Activated T-cell treated with anti-CD3 and anti-CD28 coated beads for 4 hours (primary cell): ENCODE measurements around the gene GNAS-AS1.
A peak's percentile ranks its signal among the peaks of the same experiment; 100 is the strongest.

ENCODE experiments used
- DNase-seq: peaks from one replicate; pipeline ENCODE4 v3.0.0-alpha.2; 2020

The GNAS-AS1 gene

DNA sequence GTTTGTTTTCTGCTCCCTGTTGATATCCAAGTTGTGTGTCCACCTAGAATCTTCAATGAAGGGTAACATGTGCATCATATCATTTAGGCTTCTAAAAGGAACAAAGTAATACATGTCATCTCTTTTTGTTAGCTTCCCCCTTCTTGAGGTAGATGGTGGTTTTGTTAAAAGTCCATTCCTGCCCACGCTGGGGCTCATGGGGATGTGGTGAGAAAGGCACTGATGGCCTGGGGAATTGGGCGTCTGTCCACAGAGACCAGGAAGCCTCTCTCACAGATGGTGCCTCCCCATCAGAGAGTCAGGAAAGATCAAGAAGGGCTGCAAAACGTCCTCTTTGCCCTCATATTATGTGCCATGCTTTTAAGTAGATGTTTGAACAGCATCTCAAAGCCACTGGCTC is 34.3 kb upstream of the GNAS-AS1 start:
- no peak for DNase-seq

DNA sequence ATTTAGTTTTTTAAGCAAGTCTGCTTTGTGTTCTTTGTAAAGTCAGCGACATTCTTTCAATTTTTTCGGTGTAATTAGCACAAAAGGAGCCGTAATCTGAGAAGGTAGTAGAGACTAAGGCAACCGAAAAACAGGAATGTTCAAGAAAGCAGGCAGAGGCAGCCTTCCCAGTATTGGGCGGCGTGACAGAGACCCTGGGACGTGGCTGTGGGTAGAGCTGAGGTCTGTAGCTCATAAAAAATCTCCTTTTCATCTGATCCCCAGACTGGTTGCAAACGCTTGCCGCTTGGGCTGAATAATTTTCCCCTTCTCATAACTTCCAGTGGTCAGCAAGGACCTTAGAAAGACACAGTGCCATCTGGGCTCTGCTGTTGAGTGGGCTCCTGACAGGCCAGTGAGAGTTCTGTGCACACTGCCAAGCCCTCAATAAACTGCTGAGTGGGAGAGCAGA is 32.6 kb upstream of the GNAS-AS1 start:
- DNase-seq, result no peak

DNA sequence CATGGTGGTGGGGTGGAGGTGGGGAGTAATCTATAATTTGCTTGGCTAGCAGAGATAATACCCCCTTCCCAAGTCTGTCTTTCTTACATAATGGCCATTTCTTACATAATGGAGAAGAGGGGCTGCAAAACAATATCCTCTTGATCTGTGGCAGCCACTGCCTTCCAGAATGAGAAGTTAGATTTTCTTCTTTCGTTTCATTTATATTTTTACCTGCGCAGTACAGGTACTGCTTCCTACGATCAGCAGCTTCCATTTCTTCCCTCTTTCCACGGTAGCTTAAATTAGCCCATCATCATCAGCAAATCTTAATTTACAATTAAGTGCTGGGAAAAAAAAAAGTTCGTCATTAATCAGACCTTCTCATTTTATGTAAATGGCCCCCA is 32.0 kb upstream of the GNAS-AS1 start:
- no peak for DNase-seq

DNA sequence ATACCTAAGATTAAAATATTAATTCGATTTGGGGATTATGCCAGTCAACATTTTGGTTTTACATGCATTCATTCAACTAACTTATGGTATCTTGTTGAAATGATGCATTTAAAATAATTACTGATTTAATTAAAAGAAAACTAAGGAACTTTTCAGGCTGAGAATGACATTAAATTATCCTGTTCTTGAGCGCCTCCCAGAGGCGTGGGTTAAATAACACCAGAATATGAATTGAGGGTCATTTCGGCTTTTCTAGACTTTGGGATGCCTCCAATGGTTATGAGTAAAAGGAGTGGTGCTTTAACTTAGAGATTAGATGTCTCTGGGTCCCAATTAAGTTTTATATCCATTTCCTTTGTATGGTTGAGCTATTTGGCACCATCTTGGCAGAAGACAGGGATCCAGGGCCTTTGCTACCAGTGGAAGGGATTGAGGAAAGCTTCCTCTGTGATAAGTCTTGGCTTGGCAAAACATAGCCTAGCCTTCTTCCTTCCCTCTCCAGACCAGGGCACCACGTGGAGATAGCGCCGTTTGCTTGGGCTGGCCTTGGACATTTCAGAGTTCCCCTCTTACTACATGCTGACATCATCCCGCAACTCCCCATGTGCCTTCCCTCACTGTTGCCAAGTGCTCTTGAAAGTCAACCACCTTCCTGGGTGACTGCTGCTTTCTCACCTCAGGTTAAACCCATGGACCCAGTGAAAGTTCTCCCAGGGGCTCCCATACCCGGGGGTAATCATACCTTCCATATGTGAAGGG is 30.5 kb upstream of the GNAS-AS1 start:
- DNase-seq, result no peak

DNA sequence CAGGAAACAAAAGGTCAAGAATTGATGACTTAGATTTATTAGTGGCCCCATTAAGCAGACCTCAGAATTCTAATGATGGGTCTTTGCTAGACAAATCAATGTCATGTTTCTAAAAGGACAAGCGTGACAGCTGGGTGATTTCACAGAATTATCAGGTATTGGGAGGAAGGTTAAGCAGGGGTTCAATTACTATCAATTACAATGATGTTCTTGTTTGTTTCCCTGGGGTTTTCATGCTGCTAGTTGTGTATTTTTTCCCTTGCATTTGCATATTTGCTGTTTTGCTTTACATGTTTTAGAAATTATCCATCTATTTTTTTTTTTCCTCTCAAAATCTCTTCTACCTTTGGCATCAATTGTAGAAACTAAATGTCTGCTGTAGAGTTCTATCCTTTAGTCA is 29.7 kb upstream of the GNAS-AS1 start:
- no peak for DNase-seq

DNA sequence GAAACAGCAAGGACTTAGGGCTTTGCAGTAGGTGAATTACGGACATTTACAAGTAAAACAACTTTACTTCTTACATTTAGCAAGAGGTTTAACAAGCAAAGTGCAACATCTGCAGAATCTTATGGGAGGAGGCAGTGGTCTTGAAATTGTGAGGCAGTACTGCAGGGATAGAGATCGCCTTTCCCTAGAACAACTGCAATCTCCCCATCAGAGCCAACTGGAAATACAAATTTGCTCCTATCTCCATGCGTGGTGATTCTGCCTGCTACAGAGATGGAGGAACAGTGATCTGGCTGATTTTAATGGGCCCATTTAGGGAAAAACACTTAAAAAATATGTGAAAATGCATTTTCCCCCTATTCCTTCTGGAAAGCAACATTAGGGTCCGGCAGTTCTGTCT is 27.7 kb upstream of the GNAS-AS1 start:
- no peak for DNase-seq

DNA sequence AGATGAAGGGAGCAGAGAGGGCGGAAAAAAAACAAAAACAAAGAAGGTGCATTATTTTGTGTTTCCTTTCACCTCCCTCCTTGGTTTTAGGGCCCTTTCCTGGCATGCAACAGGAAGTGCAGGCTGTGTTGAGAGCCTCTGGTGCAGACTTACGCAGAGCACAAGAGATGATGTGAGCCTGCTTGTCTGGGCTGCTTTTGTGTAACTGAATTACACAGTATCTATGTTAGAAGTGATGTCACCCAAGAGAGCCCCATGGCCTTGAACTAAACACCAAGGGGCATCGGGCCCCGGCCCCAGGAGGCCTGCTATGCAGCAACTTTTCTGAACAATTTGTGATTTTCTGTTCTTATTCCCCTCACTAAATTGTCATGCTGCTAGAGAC is 27.3 kb upstream of the GNAS-AS1 start:
- DNase-seq, result no peak

DNA sequence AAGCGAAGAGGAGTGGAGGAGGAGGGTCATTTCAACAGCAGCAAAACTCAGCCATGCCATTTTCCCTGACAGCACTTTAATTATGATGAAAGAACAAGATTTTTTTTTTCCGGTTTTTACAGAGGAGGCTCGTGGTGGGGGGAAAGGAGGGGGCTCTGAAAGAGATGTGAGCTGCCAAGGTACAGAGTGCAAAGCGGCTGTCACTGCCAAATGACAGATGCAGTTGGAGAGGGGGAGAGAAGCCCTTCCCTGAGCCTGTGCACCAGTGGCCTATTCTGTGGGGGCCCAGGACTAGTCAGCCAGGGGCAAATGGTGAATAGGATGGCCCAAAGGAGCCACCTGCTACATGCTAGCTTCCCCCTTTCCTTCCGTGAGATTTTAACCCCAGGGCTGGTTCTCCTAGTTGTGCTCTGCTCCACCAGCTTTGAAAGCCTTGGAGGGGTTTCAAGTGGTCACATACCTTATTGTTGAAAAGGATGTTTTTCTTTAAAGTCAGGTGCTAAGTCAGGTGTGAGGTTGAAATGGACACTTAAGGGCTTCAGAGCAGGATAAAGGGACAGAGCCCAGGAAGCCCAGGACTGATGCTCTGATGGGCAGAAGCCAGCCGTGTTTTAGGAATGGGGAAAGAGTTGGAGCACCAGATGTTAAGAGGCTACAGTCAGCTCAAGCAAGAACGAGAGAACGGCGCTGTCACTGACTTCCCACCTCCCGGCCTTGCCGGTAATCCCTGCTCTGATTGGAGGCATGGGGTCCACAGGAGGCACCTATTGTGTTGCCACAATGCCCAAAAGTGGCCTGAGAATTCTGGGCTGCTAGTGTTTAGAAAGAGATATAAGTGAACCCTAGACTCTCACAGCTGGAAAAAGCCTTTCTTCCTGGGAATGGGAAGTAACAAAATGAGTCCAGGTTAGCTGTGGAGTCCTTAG is 26.6 kb upstream of the GNAS-AS1 start:
- no peak for DNase-seq

DNA sequence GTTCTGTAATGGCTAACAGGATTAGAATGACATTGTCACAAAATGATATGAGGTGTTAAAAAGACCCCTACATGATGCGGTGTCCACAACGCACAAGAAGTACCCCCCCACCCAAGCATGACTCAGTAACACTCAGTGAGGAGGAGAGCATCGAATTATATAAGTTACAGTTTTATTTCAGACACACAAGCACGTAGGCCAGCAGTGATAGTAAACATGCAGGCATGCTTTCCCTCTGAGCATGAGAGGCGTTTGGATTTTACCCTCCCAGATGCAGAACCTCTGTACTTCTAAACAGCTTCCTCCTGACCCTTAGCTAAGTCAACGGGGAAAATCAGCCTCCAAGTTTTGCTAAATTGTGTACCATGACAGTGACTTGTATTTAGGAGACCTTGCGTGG is 25.7 kb upstream of the GNAS-AS1 start:
- DNase-seq, result no peak

DNA sequence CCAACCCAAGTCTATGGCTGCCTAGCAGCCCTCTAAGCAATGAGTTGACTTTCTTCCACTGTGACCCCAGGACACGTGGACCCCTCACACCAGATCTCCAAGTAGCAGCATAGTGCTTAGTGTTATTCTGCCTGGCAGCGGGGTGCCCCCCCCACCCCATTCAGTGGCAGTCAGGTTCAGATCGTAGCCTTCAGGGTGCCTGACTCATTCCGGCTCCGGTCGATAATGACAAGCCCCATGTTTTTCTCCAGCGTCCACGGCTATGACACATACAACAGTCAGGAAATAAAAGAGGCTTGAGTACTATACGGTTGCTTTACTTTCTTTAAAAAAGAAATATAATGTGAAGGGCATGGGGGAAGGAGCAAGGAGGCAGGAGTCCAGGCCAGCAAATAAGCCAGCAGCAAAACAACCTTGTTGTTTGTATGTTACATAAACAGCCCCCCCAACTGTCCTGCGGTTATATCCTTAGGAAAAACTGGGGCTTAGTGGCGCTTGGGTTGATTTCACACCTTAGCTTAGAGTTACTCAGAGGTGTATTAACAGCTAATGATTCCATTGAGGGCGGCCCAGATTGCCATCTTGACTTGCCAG is 24.9 kb upstream of the GNAS-AS1 start:
- no peak for DNase-seq

DNA sequence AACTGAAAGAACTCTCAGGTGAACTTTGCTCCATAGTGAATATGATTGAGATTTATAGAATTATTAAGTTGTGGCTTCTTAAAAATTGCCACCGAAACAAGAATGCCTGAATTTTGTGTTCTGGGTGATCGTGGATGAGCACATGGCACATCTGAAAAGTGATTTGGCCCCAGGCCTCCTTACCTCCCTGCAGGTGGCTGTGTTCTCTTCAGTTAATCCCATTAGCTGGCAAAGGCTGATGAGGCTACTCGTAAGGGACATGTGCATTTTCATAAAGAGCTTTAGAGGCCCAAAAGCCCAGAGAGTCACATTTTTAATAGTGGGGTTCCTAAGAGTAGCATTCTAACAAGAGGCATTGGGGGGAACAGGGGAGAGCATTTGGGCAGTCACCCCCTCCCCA is 24.4 kb upstream of the GNAS-AS1 start:
- DNase-seq, result no peak

DNA sequence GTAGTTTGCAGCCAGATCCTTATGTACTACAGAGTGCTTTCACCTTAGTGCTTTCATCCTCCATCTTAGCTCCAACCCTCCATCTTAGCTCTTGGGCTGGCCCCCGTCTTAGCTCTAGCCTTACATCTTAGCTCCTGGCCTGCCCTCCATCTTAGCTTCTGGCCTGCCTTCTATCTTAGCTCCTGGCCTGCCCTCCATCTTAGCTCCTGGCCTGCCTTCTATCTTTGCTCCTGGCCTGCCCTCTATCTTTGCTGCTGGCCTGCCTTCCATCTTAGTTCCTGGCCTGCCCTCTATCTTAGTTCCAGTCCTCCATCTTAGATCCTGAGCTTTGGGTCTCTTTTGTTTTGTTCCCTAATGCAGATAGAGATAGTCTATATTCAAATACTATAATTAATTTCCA is 23.8 kb upstream of the GNAS-AS1 start:
- no peak for DNase-seq

DNA sequence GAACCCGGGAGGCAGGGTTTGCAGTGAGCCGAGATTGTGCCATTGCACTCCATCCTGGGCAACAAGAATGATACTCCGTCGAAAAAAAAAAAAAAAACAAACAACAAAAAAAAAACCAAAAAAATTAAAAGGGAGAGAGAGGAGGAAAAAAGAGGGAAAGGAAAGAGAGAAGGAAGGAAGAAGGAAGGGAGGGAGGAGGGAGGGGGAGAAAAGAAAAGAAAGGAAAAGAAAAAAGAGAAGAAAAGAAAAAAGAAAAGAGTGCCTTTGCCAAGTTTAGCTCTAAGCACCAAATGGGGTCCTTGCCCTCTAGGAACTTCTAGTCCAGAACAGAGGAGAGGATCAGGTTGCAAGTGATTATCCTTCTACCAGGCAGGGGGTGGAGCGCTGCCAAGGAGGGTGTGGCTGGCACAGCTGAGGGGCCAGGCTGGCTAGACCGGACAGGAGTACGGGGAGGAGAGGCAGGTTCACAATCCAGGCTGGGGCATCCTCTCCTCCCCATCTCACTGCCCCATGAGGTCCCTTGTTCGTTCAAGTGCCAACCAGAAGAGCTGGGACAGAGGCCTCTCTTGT is 20.9 kb upstream of the GNAS-AS1 start:
- no peak for DNase-seq

DNA sequence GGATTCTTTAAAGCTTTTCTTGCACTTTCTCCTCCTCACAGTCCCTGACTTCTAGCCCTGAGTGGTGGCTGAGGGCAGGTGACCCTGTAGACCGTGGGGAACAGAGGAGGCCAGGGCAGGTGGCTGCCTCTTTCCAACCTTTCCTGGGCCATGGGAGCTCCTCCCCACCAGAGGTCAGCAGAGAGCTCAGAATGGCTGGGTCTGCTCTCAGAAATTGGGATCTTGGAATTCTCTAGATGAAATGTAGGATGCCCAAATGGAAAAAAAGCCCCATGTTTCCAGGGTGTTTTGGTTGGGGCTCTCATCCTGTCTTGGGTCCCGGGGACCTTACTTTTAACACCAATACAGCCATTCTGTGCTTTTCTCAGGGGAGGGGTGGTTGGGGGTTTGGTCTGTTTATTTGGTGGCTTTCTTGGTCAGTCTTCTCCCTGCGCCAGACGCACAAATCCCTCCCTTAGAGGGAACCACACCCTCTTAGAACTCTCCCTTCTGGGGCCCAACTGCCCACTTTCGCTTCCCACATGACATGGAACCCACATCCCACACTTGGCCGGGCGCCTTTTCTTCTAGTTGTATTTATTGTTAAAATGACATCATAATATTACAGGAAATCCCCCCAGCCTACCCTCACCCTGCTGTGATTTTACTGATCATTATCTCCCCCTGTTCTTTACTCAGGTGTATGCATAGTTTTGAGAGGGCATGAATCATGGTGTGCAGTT is 19.8 kb upstream of the GNAS-AS1 start:
- DNase-seq, result peak; percentile 45

DNA sequence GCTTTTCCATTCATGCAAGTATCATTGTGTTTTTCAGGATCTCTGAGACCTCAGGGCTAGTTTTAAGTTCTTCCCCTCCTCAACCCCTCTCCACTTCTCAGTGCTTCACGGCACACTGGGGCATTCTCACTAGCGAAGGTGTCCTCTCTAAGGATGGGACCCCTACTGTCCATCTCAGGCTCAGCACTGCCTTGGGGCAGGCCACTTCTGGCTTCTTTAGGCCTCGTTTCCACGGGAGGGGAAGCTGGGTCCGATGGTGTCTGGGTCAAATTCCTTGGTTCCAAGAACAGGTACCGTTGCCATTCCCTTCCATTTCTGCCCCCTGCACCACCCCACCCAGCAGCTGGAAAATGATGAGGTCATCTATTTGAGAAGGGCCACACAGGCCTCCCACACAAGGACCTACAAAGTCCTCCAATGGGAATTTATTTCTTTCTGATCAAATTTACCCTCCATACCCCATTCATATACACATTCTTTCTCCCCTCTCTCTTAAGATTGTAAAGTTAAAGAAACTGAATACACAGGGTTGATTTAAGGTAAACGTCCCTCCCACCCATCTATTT is 19.0 kb upstream of the GNAS-AS1 start:
- DNase-seq, result no peak

DNA sequence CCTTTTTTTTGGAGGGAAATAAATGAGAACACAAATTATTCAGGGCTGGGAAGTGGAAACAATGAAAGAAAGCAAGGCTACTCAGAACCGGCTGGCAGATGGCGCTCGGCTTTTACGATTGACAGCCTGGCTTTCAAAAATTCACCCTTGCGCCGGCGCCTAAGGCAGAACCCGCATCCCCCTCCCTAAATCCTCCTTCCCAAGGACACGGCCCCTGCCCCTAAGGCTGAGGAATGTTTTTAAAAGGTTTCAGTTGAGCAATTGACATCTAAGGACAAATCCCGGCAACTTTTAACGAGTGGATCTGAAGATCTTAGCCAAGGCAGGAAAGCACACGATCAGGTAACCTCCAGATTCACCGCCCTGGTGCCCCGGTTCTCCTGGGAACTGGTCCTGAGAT is 18.1 kb upstream of the GNAS-AS1 start:
- DNase-seq, result no peak

DNA sequence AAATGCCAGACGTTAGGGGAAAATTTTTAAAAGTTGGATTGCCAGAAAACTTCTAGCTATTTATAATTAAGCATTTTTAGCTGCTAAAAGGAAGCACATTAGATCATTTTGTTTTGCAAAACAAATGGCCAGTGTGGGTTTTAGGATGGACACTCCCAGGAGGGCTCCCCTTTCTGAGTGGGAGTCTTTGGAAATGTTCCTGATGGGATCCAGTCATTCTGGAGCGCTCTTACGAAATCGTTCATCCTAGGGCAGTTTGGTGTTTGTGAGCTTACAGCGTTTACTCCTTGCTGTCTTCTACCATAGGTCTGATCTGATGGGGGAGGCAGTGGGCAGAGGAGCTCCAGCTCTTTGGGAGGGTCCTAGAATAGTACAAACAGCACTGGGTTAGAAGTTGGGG is 16.5 kb upstream of the GNAS-AS1 start:
- DNase-seq, result no peak

DNA sequence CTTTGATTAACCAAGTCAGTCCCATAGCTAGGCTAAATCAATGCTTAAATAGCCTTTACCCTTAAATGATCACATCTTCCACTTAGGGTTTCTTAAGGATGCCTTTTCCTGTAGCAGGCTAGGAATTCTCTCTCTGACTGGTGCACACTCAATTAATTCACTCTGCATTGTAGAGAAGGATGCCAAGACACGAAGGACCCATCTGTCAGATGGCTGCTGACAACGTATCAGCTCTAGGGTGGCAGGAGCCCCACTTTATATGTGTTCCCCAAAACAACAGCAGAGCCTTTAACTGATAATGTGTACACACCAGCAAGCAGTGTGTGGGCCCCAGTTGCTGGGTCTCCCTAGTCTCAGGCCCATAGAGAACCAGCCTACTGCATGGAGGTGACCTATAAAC is 15.1 kb upstream of the GNAS-AS1 start:
- DNase-seq, result no peak

DNA sequence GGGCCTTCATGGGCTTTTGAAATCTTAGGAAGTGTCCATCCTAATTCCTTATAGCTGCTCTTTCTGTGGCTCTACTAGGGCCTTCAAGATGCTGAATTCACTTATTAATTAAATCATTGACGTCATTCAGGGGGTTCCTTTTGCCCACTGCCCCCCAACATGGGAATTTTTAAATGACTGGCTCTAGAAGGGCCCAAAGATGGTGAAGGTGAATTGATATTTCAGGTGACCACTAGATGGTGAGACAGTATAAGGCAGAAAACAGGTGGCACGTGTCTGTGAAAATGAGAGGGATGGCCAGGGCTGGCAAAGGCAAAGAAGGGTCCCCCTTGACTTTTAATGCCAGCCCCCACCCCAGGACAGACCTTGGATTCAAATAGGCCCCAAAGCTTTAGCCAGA is 13.6 kb upstream of the GNAS-AS1 start:
- no peak for DNase-seq

DNA sequence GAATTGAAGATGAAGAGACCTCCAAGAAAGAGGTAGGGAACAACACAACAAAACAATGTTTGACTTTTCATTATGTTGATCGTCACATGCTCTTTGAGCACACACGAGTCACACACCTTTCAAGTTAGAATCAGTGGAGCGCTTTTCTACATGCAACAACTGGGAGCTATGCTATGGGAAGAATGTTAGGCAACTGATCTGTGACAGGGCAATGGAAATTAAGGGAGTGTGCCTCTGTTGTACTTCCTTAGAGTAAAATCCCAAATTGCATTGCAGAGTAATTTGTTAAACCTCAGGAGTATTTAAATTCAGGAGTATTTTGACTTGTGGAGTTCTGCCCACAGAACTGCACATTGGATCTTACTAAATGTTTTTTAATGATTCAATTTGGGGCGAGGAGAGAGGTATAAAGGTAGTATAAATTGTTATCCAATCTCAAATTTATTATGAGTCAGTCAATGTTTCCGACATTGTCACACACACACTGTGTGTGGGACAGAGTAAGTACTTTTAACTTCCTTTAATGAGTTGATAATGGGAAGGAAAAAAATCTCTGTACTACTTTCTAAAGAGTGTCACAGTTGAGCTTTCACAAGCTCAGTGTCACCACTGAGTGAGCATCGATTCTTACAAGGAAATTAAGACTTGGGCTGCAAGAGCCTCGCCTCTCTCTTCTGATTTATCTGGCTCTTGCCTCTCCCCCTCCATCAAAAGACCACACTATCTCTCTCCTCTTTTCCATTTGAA is 12.5 kb upstream of the GNAS-AS1 start:
- no peak for DNase-seq

DNA sequence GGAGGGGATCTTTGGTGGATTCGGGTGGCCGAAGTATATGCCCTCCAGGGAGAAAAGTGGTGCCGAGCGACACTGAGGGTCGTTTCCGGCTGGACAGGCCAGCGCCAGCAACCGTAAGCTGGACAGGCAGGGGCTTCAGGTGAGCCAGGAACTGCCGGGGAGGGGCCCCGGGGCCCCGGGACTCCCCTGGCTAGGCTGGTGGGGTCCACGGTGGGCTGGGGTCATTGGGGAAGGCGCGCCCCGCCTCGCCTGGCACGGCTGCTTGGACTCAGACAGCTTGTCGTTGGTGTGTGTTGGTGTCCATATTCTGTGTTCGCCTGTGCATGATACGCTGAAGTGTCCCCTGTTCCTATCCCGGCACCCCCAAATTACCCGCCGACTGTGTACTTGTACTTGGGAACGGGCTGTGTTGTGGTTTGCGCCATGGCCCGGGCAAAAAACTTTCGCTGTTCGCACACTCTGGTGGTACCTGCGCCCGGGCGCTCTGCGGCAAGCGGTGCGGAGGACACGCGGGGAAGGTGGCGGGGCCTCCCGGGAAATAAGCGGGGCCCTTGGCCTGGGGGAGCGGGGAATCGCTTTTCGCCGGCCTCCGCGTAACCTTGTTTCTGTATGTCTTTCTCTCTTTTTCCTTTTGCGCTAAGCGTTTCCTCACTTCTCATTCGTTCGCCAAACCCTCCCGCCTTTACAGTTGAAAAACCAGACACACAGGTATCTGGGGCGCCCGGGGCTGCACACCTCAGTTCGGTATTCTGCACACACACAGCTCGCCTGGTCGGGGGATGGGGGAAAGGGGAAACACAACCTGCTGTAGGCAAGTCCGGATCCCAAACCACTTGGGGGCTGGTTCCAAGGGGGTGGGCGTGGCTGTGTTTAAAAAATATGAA is 5.0 kb upstream of the GNAS-AS1 start:
- no peak for DNase-seq
